ENCODE results near the gene USP10.

Gene USP10, protein sequence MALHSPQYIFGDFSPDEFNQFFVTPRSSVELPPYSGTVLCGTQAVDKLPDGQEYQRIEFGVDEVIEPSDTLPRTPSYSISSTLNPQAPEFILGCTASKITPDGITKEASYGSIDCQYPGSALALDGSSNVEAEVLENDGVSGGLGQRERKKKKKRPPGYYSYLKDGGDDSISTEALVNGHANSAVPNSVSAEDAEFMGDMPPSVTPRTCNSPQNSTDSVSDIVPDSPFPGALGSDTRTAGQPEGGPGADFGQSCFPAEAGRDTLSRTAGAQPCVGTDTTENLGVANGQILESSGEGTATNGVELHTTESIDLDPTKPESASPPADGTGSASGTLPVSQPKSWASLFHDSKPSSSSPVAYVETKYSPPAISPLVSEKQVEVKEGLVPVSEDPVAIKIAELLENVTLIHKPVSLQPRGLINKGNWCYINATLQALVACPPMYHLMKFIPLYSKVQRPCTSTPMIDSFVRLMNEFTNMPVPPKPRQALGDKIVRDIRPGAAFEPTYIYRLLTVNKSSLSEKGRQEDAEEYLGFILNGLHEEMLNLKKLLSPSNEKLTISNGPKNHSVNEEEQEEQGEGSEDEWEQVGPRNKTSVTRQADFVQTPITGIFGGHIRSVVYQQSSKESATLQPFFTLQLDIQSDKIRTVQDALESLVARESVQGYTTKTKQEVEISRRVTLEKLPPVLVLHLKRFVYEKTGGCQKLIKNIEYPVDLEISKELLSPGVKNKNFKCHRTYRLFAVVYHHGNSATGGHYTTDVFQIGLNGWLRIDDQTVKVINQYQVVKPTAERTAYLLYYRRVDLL

DNA sequence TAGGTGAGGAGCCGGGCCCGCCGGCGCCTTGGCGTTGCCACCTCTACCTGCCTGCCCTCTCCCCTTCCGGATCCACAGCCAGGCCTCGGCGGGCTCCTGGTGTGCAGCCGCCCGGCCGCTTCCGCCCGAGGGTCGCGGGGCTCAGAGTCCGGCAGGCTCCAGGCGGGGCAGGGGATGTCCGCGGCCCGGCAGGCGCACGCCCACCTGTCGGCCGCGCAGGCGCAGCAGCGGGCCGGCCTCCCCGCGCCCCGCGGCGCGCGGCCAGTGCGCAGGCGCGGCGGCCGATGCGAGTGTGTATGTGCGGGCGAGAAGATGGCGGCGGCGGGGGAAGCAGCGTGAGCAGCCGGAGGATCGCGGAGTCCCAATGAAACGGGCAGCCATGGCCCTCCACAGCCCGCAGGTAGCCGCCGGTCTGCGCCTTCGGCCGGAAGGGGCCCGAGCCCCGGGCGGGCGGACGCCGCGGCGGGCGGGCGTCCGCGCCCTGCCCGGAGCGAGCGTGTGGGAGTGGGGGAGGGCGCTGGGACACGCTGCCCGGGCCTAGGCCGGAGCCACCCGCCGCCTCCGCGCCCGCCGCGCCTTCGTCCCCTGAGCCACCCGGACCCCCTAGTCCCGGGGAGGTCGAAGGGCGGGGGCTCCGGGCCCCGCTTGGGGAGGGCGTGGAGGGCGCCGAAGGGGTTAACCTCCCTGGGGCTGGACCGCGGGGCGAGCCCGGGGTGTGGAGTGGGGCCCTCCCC is at the start of gene USP10:
Gene USP10 (plus strand): TSS at position 289 of the 734 bp plus-strand sequence. CDS start 91 bp downstream, at position 380.
- DNase-seq, result peak; percentile 91

DNA sequence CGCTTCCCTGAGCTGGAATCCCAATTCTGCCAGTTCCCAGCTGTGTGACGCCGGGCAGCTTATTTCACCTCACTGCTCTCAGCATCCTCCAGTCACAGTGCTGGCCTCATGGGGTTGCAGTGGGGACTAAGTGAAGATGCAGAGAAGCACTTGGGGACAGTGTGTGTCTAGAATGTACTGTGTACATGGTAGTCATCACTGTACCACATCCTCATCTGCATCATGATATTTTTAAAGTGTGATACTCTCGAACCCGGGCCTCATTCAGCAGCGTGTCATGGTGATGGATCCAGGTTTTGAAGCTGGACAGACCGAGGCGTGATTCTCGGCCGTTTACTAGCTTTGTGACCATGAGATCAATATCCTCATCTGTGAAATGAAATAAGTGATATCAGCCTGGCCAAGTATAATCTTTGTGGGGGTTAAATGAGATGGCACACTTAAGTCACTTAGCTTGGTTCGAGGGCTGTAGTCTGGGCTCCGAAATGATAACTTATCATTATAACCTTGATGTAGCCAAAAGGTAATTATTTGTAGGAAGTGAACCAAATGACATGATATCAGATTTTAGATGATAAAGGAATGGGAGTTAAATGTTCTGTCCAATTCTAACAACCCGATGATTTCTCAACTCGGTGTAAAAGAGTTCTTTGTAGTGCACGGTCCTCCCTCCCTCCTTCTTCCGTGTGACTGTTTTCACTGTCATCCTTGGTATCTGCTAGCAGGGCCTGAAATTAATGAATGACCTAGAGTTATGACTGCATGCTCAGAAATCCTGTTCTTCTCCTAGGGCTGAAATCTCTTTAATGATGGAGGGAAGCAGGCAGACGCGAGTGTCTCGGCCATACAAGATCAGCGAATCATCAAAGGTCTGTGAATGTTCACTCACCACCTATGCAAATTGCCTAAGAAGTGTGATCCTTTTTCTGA is 49.5 kb upstream of the USP10 start:
- DNase-seq, result no peak

DNA sequence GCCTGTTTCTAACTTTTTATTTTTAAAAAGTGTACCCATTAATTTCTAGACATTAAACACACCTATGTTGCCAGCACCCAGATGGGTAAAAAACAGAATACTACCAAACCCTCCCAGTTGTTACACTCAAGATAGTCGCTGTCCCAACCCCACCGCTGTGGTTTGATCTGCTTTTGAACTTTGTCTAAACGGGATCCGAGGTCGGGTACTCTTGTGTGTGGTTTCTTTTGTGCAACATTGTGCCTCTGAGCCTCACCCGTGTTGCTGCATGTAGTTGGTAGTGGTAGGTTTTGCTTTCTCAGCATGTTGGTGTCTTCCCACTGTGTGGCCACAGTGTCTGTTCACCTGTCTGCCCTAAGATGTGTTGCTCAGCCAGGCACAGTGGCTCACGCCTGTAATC is 47.2 kb upstream of the USP10 start:
- no peak for DNase-seq

DNA sequence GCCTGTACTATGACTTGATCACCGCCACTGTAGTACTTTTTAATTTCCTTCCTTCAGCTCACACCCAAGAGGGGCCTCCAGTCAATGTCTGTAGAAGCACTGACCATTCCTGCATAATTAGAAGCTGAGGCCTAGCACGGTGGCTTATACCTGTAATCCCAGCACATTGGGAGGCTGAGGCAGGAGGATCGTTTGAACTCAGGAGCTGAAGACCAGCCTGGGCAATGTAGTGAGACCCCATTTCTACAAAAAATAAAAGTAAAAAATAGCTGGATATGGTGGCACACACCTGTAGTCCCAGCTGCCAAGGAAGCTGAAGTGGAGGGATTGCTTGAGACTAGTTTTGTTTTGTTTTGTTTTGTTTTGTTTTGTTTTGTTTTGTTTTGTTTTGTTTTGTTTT is 45.6 kb upstream of the USP10 start:
- DNase-seq, result no peak

DNA sequence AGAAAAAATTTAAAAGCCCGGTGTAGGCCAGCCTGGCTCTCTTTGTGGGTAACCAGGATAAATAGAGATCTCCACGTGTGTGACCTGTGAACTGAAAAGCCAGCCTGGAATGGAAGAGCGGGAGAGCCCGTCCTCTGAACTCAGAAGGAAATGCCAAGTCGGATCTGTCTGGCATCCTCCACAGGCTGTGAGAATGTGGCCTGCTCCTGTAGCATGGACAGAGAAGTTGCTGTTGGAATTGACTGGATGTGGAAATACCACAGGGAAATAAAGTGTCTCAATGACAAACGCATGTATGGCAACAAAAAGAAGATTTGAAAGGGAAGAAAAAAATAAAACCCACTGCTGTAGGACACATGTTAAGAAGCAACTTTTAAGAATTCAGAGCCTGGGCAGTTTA is 44.8 kb upstream of the USP10 start:
- no peak for DNase-seq

DNA sequence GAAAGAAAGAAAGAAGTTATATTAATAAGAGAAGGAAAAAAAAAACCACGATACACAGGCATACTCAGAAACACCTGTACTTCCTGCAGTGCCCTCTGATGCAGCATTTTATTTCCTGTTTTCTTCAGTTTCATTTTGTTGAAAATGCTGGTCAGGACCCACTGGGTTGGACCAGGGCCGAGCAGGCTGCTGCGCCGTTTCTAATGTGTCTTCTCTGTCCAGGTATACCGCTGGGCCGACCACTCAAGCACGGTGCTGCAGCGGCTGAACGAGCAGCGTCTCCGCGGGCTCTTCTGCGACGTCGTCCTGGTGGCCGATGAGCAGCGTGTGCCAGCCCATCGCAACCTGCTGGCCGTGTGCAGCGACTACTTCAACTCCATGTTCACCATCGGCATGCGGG is 43.2 kb upstream of the USP10 start:
- DNase-seq, result no peak

DNA sequence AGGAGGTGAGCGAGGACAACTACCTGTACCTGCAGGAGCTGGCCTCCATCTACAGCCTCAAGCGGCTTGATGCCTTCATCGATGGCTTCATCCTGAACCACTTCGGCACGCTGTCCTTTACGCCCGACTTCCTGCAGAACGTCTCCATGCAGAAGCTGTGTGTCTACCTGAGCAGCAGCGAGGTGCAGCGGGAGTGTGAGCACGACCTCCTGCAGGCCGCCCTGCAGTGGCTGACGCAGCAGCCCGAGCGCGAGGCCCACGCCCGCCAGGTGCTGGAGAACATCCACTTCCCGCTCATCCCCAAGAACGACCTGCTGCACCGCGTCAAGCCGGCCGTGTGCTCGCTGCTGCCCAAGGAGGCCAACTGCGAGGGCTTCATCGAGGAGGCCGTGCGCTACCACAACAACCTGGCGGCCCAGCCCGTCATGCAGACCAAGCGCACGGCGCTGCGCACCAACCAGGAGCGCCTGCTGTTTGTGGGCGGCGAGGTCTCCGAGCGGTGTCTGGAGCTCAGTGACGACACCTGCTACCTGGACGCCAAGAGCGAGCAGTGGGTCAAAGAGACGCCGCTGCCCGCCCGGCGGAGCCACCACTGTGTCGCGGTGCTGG is 42.5 kb upstream of the USP10 start:
- no peak for DNase-seq

DNA sequence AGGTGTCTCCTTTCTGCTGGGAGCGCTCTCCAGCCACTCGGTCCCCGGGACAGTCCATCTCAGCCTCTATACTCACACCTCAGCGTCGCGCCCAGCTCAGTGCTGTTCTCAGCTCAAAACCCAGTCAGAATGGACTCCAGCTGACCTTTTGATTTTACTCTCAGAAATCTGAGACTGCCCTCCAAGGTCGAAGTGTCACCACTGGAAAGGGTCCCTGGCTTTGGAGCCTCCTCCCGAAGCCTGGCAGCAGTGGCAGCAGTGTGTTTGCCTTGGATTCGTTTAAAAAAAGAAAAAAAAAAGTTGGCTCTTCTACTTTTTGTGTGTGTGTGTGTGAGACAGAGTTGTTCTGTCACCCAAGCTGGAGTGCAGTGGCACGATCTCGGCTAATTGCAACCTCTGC is 41.1 kb upstream of the USP10 start:
- DNase-seq, result no peak

DNA sequence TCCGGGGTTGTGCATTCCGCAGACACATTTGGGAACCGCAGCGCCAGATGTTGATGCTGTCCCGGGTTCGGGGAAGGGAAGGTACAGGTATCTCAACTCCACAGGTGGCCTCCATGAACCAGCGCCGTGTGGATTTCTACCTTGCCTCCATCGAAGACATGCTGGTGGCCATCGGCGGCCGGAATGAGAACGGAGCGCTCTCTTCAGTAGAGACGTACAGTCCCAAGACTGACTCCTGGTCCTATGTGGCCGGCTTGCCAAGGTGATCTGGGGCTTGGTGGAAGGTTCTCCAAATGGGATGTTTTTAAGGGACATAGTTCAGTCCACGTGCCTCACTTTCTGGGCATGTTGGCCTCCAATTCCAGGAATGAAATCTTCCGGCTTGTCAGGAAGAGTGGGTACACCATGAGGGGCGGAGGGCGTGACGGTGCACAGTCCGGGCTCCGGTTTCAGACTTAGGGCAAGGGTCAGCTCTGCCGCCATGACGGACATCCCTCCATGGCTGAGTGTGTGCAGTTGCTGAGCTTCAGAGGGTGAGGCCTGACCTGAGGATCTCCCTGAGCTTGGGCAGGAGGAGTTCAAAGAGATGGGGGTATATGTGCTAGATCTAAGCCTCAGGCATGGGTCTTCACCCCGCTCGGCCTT is 40.0 kb upstream of the USP10 start:
- no peak for DNase-seq

DNA sequence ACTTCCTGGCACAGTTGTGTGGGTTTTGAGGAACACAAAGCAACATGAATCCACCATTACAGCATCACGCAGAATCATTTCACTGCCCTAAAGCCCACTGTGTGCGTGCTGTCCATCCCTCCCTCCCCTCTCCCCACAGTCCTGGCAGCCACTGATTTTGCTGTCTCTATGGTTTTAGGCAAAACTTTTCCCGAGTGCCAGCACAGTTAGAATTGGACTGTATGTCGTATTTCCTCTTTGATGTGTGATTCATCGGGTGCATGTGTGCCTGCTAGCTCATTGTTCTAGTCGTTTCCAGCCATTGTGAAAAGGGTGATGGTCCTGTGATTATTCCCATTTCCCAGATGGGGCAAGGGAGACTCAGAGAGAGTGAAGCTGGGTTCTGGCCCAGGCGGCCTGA is 38.8 kb upstream of the USP10 start:
- no peak for DNase-seq

DNA sequence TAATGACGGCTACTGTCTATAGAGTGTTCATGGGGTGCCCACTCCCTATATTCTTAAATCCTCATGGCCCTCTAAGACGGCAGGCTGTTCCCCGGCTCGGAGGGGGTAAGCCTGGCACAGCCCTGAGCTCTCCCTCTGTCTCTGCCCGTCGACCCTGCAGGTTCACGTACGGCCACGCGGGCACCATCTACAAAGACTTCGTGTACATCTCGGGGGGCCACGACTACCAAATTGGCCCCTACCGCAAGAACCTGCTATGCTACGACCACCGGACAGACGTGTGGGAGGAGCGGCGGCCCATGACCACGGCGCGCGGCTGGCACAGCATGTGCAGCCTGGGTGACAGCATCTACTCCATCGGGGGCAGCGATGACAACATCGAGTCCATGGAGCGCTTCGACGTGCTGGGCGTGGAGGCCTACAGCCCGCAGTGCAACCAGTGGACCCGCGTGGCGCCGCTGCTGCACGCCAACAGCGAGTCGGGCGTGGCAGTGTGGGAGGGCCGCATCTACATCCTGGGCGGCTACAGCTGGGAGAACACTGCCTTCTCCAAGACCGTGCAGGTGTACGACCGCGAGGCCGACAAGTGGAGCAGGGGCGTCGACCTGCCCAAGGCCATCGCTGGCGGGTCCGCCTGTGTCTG is 38.3 kb upstream of the USP10 start:
- DNase-seq, result no peak

DNA sequence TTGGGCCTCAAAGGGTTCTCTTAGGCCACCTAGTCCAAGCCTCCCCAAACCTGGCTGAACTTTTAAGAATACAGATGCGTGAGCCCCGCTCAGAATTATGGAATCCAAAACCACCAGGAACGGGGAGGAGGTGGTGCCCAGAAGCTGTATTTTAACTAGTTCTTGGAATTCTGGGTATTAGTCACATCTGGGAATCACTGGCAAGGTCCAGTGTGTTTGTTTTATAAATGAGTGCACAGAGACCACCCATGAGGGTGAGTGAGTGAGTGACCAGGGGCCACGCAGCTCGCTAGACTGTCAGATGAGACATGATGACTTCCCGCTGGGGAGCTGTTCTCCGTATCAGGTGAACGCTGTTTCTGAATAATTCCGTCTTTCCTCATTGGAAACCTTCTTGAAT is 37.3 kb upstream of the USP10 start:
- DNase-seq, result no peak

DNA sequence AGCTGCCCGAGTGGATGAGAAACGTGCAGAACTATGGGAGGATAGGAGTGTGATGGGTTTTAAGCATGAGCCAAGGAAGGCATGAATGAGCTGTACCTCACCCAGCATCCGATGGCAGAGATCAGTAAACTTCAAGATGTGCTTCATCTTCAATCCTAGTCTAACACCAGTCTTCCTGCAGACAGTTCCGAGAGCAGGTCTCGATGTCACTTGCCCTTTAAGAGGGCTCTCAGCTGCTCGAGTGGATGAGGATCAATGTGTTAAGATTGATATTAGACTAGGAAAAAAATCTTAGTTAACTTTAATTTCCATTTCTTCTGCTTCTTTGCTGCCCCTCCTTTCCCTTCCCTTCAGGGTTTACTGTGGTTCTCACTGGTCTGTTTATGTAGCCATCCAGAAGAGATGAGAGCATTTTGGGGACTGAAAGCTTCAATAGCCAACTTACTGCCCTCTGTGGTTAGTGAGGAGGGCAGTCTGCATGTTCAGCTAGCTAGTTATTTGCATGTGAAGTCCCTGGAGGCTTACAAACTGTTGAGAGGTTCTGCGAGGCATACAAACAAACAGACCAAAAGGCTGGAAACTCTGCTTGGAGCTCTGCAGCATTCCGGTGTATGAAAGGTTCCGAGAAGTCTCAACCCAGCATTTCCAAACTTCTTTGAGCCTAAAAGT is 36.2 kb upstream of the USP10 start:
- no peak for DNase-seq

DNA sequence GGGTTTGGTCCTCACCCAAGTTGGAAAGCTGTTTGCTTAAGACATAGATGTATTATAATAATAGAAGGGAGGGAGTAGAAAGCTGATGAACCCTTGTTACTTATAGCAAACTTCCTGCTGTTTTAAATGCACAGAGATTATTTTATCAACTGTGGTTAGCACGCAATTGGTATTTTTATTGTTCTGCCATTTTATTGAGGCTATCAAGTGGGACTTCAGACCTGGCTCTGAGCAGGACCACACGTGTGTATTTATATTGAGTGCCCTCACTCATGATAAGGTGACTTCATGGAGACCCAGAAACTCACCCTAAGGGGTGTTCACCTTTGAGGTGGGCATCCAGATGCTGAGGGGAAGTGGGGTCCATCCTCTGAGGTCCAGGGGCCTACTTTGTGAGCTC is 34.4 kb upstream of the USP10 start:
- DNase-seq, result no peak

DNA sequence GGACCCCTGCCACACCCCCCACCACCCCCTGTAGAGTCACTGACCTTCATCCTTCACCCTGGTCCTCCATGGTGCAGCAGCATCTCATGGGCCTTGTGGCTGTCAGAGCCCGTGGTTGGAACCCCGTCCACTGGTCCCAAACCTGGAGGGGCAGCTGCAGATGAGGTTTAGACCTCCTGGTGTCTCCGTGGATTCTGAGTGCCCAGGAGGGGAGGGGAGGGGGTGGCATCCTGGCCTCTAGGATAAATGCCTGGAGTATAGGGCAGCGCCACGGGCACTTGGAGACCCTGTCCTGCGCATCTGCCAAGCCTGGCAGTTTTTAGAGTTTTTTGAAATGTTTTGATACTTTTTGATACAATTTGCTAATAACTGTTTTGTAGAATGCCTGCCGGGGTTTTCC is 34.0 kb upstream of the USP10 start:
- no peak for DNase-seq

DNA sequence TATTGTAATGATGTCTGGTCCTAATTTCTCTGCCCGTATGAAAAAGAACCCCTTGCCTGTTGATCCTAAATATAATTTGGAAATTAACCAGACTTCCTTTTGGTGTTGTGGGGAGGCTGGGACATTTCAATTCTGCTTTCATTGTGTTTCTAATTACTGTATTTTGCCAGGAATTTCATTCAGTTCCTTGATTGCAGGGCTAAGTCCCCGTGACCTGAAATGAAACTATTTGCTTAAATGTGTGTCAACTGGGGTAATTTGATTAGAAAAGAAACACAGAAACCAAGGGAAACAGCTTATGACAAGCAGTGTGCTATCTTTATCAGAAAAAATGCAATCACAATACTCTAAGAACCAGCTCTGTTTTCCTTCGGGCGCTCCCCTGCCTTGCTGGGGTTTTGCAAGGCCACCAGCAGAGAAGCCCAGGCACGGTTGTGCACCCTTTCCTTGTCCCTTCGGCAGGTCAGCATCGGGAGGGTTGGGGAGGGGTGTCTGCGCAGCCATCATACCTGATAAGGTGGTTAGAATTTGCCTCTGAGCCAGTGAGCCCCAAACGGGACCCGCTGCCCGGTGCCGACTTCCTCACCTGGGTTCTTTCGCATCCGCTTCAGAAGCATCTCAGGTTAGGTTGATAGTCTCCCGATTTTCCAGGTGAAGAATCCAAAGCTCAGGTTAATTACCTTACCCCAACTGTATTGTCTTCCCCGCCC is 32.0 kb upstream of the USP10 start:
- DNase-seq, result no peak

DNA sequence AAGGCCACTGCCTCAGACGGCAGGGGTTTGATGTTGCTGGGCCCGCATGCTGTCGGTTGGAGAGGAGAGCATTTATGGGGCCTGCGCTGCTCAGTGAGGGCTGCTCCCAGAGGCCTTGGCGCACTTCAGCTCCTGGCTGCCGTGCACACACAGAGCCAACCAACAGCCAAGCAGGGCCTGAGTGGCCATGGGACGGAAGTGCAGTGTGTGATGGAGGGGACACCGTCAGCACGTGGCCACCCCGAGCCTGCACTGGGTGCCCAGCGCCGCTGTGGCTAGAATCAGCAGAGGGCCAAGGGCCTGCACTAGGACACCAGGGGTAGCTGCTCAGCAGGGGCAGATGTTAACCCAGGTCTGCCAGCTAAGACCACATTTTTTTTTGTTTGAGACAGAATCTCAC is 29.7 kb upstream of the USP10 start:
- no peak for DNase-seq

DNA sequence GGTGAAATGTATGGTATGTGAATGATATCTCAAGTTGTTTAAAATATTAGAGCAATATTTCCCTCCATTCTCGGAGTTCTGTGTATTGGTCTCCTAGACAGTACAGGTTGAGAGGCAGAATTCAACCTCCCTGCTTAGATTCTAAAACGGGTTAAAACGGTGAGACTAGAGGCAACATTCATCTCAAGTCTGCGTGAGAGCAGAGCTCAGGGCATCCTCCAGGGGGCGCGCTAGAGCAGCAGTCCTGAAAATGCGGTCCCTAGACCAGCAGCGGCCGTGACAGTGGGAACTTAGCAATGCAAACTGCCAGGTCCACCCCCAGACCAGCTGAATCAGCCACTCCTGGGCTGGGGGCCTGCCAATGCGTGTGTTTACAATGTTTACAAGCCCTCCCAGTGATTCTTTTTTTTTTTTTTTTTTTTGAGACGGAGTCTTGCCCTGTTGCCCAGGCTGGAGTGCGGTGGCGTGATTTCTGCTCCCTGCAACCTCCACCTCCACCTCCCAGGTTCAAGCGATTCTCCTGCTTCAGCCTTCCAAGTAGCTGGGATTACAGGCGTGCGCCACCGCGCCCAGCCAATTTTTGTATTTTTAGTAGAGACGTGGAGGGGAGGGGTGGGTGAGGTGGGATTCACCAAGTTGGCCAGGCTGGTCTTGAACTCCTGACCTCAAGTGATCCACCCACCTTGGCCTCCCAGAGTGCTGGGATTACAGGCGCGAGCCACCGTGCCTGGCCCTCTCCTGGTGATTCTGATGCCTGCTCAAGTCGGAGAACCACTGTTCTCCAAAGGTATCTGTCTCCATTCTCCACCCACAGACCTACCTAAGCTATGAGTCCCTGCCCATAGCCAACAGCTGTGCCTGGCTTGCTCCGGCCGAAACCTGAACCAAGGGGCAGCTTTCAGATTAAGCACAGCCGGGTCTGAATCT is 27.3 kb upstream of the USP10 start:
- DNase-seq, result peak; percentile 87

DNA sequence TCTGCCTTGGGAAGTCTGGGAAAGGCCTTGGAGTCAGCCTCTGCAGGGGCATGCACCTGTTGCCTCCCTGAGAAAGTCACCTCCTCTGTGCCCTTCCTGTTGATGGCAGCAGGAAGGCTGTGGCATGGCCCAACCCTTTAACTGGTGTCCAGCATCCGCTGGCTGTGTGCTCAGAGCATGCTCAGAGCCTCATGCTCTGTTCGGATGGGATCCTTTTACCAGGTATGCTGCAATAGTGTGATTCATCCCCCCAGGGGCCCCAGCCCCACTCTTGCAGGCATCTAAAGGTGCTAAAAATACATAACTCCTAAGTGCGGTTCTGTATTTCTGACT is 26.6 kb upstream of the USP10 start:
- DNase-seq, result no peak

Measured in hematopoietic multipotent progenitor cell treated with erythropoietin and hydrocortisone succinate and interleukin-3 and kit ligand, for 4 days (in vitro differentiated cells).